Ishikawa (cell line): ENCODE data around the gene NDST1.

Experiments
- CEBPB ChIP-seq: IDR thresholded peaks from 2 replicates; pipeline ENCODE4 v1.6.1; 2012
- CREB1 ChIP-seq: IDR thresholded peaks from 2 replicates; pipeline ENCODE4 v1.6.1; 2012; ENCODE audit warnings: low read depth
- EGR1 ChIP-seq: IDR thresholded peaks from 2 replicates; pipeline ENCODE4 v1.6.1; 2012
- EP300 ChIP-seq: IDR thresholded peaks from 2 replicates; pipeline ENCODE4 v1.6.1; 2012; ENCODE audit warnings: borderline replicate concordance
- FOXM1 ChIP-seq: IDR thresholded peaks from 2 replicates; pipeline ENCODE4 v1.6.1; 2012; ENCODE audit warnings: low read depth, borderline replicate concordance
- NFIC ChIP-seq: IDR thresholded peaks from 2 replicates; pipeline ENCODE4 v1.6.1; 2012
- RAD21 ChIP-seq: IDR thresholded peaks from 2 replicates; pipeline ENCODE4 v1.6.1; 2012; ENCODE audit warnings: low read depth
- TAF1 ChIP-seq: IDR thresholded peaks from 2 replicates; pipeline ENCODE4 v1.6.1; 2012; ENCODE audit warnings: low read depth, mild to moderate bottlenecking
- TCF12 ChIP-seq: IDR thresholded peaks from 2 replicates; pipeline ENCODE4 v1.6.1; 2012; ENCODE audit warnings: low read depth
- TEAD4 ChIP-seq: IDR thresholded peaks from 2 replicates; pipeline ENCODE4 v1.6.1; 2012
- YY1 ChIP-seq: IDR thresholded peaks from 2 replicates; pipeline ENCODE4 v1.6.1; 2012; ENCODE audit warnings: low read depth
- ZBTB7A ChIP-seq: IDR thresholded peaks from 2 replicates; pipeline ENCODE4 v1.6.1; 2012; ENCODE audit warnings: low read depth
- TF ChIP-seq, protein P1 (sequence below): IDR thresholded peaks from 2 replicates; pipeline ENCODE4 v1.6.1; 2012
- TF ChIP-seq, protein P2 (sequence below): IDR thresholded peaks from 2 replicates; pipeline ENCODE4 v1.6.1; 2012; ENCODE audit warnings: low read depth, mild to moderate bottlenecking
- TF ChIP-seq, protein P3 (sequence below): IDR thresholded peaks from 2 replicates; pipeline ENCODE4 v1.6.1; 2012

NDST1 gene

DNA sequence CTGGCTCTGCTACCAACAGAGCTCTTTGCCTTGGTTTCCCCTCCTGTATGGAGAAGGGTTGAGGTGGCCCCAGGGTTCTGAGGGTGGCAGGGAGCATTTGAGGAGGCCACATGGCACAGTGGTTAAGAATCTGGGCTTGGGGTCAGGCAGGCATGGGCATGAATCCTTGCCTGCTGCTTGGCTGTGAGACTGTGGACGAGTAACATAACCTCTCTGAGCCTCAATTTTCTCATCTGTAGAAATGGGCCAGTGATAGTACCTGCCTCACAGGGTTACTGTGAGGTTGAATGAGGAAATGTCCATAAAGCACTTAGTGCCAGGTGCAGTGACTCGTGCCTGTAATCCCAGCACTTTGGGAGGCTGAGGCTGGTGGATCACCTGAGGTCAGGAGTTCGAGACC lies 5.1 kb upstream of the NDST1 start:
- no peak for TF ChIP-seq TEAD4
- TF ChIP-seq FOXM1, result no peak
- TF ChIP-seq, protein P1, sequence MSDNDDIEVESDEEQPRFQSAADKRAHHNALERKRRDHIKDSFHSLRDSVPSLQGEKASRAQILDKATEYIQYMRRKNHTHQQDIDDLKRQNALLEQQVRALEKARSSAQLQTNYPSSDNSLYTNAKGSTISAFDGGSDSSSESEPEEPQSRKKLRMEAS, result no peak
- no peak for TF ChIP-seq EGR1
- TF ChIP-seq, protein P2, sequence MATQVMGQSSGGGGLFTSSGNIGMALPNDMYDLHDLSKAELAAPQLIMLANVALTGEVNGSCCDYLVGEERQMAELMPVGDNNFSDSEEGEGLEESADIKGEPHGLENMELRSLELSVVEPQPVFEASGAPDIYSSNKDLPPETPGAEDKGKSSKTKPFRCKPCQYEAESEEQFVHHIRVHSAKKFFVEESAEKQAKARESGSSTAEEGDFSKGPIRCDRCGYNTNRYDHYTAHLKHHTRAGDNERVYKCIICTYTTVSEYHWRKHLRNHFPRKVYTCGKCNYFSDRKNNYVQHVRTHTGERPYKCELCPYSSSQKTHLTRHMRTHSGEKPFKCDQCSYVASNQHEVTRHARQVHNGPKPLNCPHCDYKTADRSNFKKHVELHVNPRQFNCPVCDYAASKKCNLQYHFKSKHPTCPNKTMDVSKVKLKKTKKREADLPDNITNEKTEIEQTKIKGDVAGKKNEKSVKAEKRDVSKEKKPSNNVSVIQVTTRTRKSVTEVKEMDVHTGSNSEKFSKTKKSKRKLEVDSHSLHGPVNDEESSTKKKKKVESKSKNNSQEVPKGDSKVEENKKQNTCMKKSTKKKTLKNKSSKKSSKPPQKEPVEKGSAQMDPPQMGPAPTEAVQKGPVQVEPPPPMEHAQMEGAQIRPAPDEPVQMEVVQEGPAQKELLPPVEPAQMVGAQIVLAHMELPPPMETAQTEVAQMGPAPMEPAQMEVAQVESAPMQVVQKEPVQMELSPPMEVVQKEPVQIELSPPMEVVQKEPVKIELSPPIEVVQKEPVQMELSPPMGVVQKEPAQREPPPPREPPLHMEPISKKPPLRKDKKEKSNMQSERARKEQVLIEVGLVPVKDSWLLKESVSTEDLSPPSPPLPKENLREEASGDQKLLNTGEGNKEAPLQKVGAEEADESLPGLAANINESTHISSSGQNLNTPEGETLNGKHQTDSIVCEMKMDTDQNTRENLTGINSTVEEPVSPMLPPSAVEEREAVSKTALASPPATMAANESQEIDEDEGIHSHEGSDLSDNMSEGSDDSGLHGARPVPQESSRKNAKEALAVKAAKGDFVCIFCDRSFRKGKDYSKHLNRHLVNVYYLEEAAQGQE, result no peak
- TF ChIP-seq, protein P3, sequence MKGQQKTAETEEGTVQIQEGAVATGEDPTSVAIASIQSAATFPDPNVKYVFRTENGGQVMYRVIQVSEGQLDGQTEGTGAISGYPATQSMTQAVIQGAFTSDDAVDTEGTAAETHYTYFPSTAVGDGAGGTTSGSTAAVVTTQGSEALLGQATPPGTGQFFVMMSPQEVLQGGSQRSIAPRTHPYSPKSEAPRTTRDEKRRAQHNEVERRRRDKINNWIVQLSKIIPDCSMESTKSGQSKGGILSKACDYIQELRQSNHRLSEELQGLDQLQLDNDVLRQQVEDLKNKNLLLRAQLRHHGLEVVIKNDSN, result no peak
- no peak for TF ChIP-seq ZBTB7A
- TF ChIP-seq CREB1, result no peak

DNA sequence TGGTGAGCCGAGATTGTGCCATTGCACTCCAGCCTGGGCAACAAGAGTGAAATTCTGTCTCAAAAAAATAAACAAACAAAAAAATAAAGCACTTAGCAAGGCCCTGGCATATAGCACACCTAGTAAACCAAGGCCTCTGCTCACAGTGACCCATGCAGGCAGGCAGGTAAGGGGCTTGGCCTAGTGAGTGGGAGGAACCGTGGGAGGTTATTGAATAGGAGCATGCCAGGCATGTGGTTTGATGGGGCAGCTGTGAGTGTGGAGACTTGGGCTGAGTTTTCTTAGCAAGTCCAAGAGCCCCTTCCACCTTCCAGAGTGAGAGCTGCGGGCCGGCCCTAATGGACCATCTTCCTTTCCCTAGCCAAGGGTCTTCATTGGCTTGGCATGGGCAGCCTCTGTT lies 4.5 kb upstream of the NDST1 start:
- TF ChIP-seq ZBTB7A (peak; percentile 54; the same call in 1 of the 2 replicates), EGR1 (peak; percentile 92), TCF12 (no peak), YY1 (no peak), TEAD4 (peak; percentile 68; the same call in 1 of the 2 replicates)
- TF ChIP-seq, protein P1, result peak; percentile 90

DNA sequence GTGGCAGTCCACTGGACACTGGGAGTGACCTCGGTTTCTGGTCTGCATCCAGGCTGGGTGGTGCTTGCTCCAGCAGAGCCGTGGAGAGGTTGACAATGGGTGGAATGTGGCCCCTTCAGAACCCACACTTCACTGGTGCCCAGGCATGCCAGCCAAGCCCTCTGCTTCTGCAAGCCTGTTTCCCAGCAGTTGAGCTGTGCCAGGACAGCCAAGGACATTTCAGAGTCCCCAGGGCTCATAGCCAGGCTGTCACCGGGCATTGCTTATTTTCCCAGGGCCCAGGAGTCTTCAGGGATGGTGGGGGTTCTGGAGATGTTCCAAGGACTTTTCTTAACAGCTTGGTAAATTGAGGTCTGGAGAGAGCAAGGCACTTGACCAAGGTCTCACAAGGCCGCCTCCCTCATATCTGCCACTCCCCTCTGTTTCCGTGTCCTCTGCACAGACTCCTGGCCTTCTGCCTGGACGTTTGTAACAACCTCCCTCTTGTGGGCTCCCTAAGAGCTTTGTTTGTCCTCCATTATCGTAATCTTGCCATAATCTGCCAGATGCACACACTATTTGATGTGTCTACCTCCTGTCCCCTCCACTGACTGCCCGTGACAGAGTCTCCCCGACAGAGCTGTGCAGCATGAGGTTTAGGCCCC lies 3.8 kb upstream of the NDST1 start:
- TF ChIP-seq, protein P3, result no peak
- TF ChIP-seq EGR1, result no peak
- TF ChIP-seq FOXM1, result peak; percentile 96
- TF ChIP-seq, protein P2, result no peak
- peak; percentile 98 for TF ChIP-seq TCF12
- peak; percentile 99 for TF ChIP-seq EP300
- TF ChIP-seq CEBPB, result 0 out of 2 replicates have a peak, but pooled peaks have one; percentile 19
- peak; percentile 97 for TF ChIP-seq NFIC
- peak; percentile 30; the same call in 1 of the 2 replicates for TF ChIP-seq RAD21
- TF ChIP-seq ZBTB7A, result no peak
- TF ChIP-seq, protein P1, result peak; percentile 9; the same call in 1 of the 2 replicates
- peak; percentile 99 for TF ChIP-seq TEAD4
- 0 out of 2 replicates have a peak, but pooled peaks have one; percentile 13 for TF ChIP-seq CREB1
- no peak for TF ChIP-seq YY1
- TF ChIP-seq TAF1, result no peak

DNA sequence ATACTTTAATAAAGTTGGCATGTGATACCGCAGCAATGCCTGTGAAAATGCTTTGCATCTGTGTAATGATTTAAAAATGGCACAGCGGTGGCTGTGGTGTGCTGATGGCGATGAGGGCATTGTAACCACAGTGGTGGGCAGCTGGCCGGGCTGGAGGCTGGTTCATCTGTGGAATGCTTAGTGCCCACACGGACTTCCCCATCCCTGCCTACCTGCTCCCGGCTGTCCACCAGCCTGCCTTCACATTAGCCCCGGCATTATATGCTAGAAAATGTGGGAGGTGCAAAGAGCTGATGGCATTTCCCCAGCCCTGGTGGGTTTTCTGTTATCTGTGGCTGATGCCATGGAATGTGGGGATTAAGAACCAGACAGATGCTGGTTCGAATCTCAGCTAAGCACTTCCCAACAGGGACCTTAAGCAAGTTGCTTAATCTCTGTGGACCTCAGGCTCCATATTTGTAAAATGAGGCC lies 2.9 kb upstream of the NDST1 start:
- TF ChIP-seq YY1 (no peak), NFIC (no peak), FOXM1 (no peak), TAF1 (no peak), TEAD4 (no peak), EGR1 (no peak), ZBTB7A (no peak), TCF12 (no peak), CEBPB (no peak), RAD21 (no peak)
- TF ChIP-seq, protein P3, result no peak
- TF ChIP-seq, protein P2, result no peak
